DND-41 (cell line): Measurements from ENCODE around the gene GLRA3.

ENCODE experiments used
- EZH2 ChIP-seq: IDR thresholded peaks from 3 replicates; pipeline ENCODE4 v1.6.1; 2012; ENCODE audit warnings: borderline replicate concordance, low read depth, mild to moderate bottlenecking, moderate library complexity, low read length, inconsistent platforms; ENCODE audit not compliant: severe bottlenecking
- TF ChIP-seq, protein P1 (sequence below): IDR thresholded peaks from 2 replicates; pipeline ENCODE4 v1.5.1; 2012; ENCODE audit warnings: borderline replicate concordance, low read length, moderate library complexity, mild to moderate bottlenecking; ENCODE audit not compliant: poor library complexity, severe bottlenecking; ENCODE audit errors: extremely low read depth

DNA sequence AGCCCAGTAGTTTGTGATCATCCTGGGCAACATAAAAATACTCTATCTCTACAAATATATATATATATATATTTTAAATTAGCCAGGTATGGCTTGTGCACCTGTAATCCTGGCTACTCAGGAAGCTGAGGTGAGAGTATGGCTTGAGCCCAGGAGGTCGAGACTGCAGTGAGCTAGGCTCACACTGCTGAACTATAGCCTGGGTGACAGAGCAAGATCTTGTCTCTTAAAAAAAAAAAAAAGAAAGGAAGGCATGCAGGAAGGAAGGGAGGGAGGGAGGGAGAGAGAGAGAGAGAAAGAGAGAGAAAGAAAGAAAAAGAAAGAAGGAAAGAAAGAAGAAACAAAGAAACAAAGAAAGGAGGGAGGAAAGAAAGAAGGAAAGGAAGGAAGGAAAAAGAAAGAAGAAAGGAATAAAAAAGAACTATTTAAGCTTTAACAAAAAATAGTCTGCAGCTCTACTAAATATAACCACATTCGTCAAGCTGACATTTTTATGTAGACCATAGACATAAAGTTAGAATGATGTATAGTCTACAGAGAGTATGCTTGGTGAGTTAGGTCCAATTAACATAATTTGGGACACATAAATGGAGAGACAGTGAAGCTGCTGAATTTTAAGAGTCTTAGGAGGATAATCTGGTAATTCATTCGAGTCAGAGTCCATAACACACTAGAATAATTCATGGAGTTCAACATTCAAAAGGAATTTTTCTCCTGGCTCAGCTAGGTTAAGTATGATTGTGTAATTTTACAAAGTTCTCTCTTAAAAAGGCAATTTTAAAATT lies 111.9 kb downstream of the GLRA3 start:
- TF ChIP-seq, protein P1, sequence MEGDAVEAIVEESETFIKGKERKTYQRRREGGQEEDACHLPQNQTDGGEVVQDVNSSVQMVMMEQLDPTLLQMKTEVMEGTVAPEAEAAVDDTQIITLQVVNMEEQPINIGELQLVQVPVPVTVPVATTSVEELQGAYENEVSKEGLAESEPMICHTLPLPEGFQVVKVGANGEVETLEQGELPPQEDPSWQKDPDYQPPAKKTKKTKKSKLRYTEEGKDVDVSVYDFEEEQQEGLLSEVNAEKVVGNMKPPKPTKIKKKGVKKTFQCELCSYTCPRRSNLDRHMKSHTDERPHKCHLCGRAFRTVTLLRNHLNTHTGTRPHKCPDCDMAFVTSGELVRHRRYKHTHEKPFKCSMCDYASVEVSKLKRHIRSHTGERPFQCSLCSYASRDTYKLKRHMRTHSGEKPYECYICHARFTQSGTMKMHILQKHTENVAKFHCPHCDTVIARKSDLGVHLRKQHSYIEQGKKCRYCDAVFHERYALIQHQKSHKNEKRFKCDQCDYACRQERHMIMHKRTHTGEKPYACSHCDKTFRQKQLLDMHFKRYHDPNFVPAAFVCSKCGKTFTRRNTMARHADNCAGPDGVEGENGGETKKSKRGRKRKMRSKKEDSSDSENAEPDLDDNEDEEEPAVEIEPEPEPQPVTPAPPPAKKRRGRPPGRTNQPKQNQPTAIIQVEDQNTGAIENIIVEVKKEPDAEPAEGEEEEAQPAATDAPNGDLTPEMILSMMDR: no peak
- no peak for TF ChIP-seq EZH2
